Stimulated activated CD8-positive, alpha-beta memory T cell treated with anti-CD3 and anti-CD28 coated beads, Interleukin-4, amount 100 ng/mL, for 4 hours (primary cell): Measurements from ENCODE around the gene CD2BP2.

Source experiments
- DNase-seq, 2 donors: peaks; one replicate each; pipeline ENCODE4 v3.0.0-alpha.2; 2020; ENCODE audit warnings: low read depth in 2 of 2, low spot score in 1 of 2

CD2BP2 gene

GRCh38 chr16:30378236-30379157 lies 23.4 kb upstream of the CD2BP2 start:
- DNase-seq = peak; percentile 98 to 99

GRCh38 chr16:30377812-30378235 lies 22.7 kb upstream of the CD2BP2 start:
- peak; percentile 72 to 80 for DNase-seq

- no peak for DNase-seq
Observed at GRCh38 chr16:30377050-30377811, 22.1 kb upstream of the CD2BP2 start.

GRCh38 chr16:30376461-30376902 lies 21.4 kb upstream of the CD2BP2 start:
- no peak for DNase-seq

DNA sequence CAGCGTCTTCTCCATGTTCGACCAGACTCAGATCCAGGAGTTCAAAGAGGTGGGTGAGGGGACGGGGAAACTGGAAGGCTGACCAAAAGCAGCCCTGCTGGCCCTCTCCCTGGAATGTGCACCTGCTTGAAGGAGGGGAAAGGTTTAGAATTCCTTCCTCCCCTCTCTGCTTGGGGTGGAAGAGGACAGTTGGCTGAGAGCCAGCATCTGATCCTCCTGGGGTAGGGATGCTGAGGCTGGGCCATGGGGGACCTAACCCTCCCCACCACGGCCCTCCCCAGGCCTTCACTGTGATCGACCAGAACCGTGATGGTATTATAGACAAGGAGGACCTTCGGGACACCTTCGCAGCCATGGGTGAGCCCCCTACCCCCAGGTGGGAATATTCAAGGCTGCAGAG lies 20.8 kb upstream of the CD2BP2 start:
- no peak for DNase-seq

DNA sequence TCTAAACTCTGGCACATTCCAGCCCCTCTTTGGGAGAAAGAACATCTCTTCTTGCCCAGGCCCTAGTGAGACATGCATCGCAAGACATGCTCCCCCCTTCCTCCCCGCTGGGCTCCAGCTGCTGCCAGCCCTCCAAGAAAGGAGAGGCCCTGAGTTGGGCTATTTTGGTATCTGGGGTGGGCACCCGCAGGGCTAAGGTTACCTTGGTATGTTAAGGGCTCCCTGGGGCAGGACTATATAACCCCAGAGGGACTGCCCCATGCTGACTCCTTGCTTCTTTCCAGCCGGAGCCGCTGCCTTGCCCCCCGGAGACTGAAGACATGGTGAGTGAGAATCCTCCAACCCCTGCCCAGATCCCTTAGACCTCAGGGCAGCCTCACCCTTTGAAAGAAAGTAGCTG lies 19.4 kb upstream of the CD2BP2 start, which contains the start of gene MYL11:
MYL11 (plus strand) TSS at position 265 of the 400 bp plus-strand sequence; CDS start at position 321, 56 bp downstream.
- DNase-seq = no peak

DNA sequence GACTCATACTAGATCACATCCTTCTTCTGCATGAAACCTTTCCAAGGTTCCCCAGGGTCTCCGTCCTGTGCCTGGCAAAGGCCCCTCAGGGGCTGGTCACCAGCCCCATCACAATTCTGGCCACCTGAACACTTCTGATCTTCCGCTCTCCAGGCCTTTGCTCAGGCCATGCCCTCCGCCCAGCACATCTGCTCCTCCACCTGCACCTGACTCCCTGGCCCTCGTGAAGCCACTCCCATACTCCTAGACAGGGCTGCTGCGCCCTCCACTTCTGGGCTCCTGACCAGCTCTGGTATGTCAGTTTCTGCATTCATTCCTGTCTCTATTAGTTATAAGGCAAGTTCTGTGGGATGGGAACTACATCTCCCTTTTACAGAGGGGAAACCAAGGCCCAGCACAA lies 17.6 kb upstream of the CD2BP2 start:
- no peak for DNase-seq

DNA sequence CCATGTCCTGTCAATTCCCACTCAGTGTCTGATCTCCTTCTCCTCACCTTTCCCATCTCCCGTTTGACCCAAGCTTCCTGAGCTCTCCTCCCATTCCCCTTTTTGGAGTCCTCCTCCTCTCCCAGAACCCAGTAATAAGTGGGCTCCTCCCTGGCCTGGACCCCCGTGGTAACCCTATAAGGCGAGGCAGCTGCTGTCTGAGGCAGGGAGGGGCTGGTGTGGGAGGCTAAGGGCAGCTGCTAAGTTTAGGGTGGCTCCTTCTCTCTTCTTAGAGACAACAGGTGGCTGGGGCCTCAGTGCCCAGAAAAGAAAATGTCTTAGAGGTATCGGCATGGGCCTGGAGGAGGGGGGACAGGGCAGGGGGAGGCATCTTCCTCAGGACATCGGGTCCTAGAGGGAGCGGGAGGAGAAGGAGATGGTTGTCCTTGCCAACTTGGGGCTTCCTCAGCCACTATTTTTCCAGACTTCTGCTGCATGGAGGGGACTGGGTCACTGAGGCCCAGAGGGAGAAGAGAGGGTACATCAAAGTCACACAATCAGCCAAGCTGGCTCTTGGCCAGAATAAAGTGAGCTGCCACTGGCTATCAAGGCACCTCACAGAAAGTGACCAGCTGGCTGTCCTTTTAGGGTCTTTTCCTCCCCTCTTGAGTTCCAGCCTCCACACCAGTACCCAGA lies 17.1 kb upstream of the CD2BP2 start:
- no peak for DNase-seq

DNA sequence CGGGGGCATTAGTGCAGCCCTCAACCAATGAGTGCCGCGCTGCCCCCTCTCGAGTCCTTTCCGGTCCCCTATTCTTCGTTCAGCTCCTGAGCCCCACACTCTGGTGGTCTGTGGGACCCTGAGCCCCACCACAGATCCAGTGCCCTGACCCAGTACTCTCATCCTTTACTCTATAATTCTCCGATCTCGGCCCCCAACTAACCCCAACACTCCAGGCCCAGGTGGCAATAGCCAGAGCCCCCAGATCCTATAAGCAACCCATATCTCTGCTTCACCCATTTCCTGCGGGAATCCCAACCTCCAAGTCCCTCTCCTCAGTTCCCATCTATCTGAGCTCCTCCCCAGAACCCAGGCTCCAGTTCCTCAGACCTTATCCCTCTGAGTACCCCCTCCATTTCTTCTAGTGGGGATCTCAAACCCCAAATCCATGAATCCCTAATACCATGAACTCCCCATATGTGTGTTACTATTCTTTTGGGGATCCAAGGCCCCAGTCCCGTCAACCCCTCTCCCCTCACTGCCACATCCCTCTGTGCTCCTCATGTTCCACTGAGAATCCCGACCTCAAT lies 16.2 kb upstream of the CD2BP2 start:
- DNase-seq = no peak

DNA sequence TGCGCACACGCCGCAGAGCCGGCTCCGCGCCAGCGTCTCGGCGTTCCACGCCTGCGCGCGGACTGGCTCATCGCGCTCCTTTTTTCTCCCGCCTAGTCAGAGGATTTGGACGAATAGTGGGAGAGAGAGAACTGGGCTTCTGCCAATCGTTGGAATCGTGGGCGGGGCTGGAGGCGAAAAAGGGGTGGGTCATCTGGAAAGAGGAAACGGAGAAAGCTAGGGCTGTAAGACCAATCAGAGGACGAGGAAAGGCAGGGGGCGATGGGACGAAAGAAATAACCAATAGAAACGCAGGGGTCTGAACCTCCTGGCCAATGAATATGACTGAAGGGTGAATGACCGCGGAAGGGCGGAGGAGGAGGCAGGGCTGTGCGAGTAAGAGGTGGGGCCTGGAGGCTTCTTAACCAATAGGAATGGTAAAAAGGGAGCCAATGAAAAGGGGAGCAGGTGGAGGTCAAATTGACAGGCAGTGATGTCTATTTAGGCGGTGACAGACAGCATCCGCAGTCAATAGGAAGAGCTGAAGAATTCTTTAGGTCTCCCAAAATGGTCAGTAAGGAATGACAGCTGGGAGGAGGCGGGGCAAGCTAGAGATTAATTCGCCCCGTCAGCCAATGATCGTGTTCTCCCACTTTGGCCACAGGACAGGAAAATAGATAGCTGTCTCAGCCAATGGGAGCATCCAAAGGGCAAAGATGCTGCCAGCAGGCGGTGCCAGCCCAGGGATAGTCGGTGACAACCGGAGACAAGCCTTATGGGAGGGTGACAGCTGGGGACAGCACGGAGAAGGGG lies 15.5 kb upstream of the CD2BP2 start, which contains the start of gene TBC1D10B:
TBC1D10B (minus strand) TSS at position 39 of the 792 bp plus-strand sequence. CDS start 311 bp downstream, outside the sequence.
- peak; percentile 97 to 98 for DNase-seq

DNA sequence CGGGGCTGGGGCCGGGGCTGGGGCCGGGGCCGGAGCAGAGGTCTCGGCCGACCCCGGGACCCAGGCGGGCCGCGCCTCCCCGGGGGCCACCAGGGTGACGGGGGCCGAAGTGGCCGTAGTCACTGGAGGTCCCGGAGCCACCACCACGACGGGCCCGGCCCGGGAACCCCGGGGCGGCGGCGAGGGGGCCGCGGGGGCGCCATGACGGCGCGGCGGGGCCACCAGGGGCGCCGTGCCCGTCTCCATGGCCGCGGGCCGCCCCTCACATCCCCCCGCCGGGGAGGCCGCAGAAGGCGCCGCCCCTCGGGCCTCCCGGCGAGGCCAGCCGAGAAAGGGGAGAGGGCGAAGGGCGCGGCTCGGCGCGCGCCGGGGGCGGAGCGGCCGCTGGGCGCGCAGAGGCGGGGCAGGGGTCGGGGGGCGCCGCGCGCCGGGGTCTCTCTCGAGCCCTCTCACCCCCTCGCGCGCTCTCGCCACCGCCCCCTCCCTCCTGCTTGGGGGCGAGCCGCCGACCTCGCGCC lies 14.9 kb upstream of the CD2BP2 start:
- no peak for DNase-seq

DNA sequence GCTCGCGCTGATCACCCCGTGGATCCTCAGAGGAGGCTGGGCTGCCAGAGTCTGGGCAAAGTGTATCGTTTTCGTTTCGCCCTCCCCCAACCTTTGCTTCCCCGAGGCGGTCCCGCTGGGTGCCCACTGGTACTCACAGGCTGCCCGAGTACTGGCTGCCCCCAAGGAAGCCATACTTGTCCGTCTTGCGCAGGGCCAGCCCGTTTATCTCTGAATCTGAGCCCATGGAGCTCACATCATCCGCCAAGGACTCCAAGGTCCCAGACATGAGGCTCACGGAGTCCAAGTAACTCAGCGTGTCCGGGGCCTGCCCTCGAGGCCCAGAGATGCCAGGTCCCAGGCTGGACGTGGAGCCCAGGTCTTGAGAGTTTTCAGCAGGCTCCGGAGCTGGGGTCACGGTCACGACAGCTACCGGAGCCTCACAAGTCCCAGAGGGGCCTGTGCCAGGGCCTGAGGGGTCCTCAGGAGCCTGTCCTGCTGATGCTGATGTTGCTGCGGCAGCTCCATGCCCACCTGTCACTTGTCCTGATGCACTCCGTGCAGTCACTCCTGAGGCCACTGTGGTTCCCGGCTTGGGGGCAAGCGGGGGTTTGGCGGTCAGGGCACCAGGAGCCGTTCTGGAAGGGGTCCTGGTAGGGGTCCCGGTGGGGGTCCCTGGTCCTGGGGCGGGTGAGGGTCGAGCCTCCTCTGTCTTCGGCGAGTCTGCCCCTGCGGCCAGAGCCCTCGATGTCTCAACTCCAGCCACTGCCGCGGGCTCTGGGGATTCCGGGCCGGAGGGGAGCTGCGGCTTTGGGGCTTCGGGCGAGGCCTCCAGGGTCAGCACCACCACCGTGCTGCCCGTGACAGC lies 14.2 kb upstream of the CD2BP2 start:
- no peak for DNase-seq

DNA sequence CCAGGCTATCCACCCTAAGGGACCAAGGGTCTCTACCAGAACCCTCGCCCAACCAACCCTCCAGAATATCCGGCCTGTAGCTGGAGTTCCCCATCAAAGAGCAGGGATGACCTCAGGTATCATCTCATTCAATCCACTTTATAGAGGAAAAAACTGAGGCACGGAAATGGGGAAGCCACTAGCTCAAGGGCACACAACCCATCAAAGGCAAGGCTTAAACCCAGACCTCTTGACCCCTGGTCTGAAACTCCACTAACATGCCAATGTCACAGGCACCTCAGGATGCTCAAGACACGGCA lies 13.6 kb upstream of the CD2BP2 start:
- no peak for DNase-seq

DNA sequence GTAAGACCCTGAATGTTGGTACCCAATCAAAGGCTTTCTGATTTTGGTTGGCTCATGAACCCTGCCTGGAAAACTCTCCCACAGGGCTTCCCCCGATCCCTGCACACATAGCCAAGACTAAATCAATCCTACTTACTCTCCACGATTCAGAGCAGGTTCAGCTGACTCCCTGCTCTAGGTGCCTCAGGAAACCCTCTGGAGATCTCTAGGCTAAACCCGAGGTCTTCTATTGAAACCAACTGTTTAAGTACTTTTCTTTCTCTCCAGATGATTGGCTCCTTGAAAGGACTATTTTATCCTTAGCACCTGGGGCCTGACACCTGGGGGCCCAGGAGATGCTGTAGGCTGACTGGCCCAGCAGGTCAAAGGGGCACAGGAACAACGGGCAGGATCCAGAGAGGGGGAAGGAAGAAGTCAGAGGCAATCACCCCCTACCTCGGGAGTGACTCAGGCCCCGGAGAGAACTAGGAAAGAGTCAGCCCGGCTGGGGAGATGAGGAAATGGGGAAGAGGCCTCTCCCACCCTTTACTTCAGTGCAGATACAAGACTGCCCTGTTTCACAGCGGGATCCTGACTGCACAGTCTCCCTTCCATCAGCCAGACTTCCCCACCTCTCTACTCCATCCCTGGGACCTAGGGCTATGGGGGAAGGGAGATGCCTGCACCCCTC lies 13.1 kb upstream of the CD2BP2 start:
- no peak for DNase-seq

DNA sequence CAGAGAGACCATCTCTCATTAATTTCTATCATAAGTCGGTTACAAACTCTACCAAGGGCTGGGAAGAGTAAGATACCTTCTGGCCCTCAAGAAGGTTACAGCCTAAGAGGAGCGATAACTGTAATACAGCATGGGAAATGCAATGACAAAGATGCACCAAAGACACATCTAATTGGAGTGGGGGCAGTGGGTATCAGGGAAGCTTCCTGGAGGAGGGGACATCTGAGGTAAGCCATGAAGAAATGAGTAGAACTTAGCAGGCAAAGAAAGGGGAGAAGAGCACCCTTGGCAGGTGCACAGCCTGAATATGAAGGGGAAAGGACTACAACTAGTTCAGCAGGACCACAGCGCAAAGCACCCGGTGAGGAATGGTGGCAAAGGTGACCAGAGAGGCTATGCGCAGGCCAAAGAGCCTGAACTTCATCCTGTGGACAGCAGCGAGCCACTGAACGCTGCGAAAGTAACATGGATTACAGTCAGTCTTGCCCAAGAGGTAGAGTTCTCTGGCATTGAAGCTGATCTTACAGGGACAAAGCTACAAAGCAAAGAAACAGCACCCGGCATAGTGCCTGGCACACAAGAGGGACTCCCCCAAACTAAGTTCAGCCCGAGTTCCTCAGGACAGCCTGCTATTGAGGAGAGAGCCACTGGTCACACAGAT lies 12.4 kb upstream of the CD2BP2 start:
- DNase-seq = no peak

DNA sequence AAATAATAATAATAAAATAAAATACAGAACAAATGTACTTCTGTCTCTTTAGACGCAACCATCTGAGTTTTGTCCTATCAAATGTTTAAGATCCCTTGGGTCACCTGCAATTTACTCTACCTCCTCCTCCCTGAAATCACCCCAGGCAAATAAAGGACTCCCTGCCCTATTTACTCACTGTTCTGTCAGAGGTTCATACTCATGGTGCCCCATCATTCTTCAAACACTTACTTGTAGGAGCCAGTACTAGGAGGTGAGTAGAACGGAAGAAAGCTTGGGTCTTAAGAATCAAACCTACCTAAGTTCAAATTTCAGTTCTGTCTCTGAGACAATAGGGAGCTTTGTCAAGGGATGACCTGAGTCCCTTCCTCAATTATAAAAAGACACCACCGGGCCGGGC lies 11.4 kb upstream of the CD2BP2 start:
- no peak for DNase-seq

GRCh38 chr16:30365200-30365599 lies 10.1 kb upstream of the CD2BP2 start:
- DNase-seq = no peak

GRCh38 chr16:30361180-30361579 lies 6.1 kb upstream of the CD2BP2 start:
- no peak for DNase-seq
